Dermis microvascular lymphatic vessel endothelial cell (primary cell): ENCODE results near the gene PLPP2. TPM values are rescaled to one million over a fixed set of nuclear protein-coding genes. Genes with fewer than 3 reads are reported as not detected.

Experiments used
- DNase-seq, 2 donors: peaks; one replicate each; pipeline versions ENCODE4 v3.0.0 to v3.0.0-alpha.2; 2010; ENCODE audit warnings: low read depth in 2 of 2
- total RNA-seq: library from RNA; depleted of rRNA; stranded (reverse); fragments of >200 nt; gene quantifications from 2 replicates; pipeline ENCODE4 v1.2.1, GENCODE V29; 2014

PLPP2 gene
- total RNA-seq, 1 donor from 2014 or later, result 20.5 TPM

DNA sequence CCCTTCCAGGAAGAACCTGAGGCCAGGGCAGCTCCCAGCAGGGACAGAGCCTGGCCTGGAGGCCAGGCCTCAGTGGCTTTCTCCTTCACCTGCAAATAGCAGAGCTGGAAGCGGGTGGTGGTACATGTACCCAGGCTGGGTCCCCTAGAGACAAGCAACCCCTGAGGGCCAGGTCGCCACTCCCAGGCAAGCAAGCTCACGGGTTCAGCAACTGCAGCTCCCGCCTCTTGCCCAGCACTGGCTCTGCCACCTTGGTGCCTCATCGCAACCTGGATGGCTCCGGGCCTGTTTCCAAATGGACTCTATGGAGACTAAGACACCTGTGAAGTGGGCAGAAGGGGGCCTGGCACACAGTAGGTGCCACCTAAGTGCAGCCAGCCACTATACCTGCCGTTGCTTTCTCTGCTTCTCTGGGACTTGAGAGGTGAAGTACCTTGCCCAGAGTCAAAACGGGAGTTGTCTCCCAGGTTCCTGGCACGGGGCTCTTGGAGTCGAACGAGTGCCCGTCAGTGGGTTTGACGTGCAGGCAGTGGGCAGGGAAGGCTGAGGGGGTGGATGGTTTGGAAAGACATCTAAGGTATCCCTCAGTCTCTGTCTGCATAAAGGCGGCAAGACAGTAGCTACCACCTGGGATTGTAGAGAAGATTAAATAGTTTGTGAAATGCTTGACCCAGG lies 2.4 kb upstream of the PLPP2 start:
- DNase-seq, result no peak

DNA sequence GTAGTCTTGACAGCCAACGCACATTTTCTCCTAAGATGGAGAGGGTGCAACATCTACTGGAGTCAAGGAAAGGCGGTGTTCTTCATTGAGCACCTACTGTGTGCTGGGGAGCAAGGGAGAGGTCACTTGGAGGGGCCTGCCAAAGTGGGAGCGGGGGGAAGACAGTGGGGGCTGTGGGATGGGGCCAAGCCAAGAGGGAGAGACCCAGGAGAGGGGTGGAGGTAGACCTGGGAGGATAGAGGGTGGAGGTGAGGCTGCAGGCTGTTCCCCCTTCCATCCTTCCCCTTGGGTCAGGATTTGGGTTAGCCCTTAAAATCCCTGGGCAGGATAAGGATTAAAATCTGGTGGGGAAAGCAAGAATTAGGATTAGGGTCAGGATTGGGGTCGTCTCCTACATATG lies 1.7 kb upstream of the PLPP2 start:
- DNase-seq, result no peak

DNA sequence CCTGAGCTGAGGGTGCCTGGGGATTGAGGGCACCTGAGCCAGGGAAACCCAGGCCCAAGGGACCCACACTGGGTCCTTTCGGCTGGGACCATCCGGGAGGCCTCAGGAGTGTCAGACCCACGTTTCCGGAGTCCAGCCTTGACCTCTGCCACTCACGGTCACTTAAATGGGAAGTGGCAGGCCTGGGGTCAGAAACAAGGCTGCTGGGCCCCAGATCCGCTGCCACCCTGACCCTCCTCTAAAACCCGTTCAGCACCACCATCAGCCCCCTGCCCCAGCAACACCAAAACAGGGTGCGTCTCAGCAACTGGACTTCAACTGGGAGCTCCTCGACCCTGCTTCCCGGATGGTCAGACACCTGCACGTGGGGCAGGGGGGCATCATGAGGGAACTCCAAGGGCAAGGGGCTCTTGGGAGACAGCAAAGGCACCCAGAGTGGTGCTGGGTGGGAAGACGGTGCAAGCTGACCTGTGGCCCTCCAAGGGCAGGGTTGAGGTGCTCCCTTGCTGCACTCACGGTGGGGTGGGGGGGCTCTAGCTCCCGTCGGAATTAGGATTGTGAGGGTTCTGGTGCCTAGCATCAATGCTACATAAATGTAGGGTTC lies 1.2 kb upstream of the PLPP2 start:
- DNase-seq, result no peak

DNA sequence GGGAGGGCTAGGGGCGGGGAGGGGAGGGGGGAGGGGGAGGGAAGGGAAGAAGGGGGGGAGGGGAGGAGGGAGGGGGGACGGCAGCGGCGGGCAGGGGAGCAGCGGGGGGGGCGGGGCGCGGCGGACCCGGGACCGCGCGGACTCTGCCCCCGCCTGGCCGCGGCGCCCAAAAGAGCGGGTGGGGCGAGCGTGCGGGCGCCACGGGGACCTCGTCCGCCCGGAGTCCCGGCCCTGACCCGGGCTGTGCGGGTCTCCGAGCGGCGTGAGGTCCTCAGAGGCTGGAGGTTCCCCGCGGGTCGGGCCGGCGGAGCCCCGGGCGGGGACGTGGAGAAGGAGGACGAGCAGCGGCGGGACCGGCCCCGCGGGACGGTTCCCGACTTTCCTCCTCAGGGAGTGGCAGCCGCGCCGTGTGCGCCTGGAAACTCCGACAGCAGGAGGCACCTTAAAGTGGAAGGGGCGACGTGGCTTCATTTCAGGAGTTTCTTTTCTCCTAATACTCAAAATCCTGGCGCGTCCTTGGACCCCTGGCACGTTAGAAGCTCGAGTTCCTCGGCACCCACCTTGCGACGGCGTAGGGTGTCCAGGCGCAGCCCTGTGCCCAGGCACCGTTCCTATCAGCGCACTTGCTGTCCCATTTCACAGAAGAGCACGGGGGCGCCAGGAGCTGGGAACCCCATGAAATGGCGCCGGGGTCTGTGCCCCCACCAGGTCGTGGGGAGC lies 518 bp upstream of the PLPP2 start:
- DNase-seq, result no peak

DNA sequence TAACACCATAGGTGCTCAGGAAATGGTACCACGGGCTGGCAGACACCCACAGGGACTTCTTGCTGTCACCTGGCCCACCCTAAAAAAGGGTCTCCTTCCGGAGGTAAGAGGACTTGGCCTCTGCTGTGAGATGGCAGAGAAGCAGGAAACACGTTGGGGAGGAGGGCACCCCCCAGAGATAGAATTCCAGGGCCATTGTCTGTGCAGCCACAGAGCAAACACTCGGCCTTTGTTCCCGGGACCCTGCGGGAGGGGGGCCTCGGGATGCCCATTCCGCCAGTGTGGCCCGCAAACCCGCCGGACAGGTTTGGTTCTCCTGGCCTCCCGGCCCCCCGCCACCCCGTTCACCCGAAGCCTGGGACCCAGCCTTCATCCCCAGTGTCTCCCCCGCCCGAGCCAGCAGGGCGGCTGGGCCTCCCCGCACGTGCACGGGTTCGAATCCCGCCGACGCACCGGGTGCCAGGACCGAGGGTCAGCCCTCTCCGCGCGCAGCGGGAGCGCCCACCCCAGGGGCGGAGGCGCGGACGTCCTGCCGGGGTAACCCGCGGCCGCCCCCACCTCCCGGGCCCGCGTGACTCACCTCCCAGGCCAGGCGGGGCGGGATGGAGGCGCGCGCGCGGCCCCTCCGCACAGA lies 714 bp downstream of the PLPP2 start:
- peak in 1 of 2 donors; percentile 60 for DNase-seq

DNA sequence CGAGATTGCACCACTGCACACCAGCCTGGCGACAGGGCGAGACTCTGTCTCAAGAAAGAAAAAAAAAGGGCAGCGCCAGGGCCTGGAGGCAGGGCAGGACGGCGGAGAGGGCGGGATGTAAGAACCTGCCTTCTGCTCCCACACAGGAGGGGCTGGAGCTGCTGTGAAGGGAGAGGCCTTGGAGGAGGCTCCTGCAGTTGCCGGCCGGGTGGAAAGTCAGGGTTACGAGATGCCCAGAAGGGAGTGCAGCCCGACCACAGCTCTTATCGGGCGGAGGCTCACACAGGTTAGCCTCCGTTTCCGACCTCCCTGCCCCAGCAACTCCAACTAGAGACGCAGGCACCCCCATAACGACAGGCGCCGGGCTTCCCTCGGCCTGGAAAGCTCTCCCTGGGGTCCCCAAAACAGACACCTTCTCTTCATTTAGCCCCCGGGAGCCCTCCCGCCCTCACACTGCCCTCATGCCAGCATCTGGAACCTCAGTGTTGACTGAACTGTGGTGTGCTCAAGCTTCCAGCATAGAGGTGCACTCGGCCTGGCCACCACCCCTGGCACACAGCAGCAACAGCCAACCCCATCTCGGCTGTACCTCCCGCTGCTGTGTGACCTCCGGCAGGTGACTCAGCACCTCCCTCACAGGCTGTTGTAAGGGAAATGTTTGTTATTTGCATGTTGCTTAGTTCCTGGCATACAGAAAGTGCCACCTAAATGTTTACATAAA lies 1.4 kb downstream of the PLPP2 start:
- DNase-seq, result peak; percentile 78 to 85

DNA sequence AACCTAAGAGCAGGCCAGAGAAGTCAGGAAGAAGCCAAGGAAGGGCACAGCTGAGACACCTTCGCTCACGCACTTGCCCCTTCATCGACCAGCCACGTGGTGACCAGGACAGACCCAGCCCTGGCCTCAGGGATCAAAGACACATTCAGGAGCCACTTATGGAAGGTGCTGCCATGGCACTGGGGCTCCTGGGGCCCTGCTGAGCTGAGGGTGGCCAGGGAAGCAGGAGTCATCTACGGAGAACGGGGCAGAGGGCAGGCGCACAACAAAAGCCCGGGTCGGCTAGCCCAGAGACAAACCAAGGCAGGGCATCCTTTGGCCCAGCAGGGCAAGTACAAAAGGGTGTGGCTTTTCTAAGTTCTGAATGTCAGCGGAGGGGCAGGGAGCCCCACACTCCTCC lies 2.3 kb downstream of the PLPP2 start:
- no peak for DNase-seq

DNA sequence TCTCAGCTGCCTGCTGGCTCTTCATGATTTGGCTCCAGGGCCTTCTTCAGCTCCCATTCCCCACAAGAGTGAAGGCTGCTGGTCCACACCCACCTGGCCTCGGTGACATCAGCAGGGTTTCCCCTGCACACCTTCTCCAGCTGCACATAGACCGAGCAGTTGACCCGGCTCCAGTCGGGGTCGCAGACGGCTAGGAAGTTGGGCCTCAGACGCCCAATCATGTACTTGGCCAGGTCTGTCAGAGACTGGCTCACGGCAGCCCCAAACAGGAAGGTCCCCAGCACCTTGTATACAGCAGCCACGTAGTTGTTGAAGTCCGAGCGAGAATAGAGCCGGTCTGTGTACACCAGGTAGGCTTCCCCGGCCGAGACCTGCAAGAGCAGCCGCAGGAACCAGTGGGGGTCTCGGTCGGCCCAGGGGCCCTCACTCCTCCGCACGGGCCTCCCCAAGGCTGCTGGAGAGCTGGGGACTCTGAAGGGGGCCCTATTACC lies 3.8 kb downstream of the PLPP2 start:
- DNase-seq, result no peak

DNA sequence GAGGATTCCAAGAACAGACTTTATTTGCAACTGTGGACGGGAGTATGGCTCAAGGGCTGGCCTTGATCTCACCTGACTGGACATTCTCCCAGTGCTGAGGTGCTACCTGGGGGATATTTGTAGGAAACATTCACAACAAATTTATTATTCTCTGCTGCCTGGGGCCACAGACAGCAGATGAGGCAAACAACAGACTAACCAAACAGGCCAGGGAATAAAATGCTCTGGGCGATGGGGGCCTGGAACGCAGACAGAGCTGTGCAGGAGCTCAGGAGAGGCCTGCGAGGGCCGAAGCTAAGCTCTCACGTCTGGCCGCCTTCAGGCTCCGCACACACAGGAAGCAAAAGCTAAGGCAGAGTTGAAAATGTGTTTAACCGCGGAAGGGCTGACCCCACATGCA lies 7.8 kb downstream of the PLPP2 start:
- DNase-seq, result no peak

DNA sequence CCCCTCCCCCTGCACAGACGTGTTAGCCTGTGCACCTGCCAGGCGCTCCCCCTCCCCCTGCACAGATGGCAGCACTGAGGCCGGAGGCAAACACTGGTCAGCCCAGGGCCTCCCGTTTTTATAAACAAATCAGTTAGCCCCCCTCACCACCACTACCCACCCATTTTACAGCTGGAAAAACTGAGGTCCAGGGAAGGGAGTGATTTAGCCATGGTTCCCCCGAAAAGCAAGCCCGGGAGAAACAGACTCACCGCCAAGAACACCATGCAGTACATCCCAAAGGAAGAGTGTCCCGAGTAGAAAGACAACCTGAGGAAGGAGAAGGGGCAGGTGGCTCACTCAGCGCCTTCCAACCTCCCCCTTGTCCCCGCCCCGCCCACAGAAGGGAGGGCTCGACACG lies 8.7 kb downstream of the PLPP2 start:
- DNase-seq, result no peak

DNA sequence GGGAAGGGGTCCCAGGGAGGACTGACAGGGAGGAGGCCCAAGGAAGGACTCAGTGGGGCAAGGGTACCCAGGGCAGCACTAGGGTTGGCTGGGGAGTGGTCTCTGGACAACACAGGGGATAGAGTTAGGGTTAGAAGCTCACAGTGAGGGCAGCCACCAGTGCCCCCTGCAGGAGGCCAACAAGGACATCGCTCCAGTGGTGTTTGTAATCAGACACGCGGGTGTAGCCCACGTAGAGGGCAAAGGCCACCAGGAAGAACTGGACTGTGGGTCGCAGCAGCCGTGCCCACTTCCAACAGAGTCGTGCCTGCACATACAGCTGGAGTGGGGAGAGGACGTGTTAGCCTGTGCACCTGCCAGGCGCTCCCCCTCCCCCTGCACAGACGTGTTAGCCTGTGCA lies 9.2 kb downstream of the PLPP2 start:
- no peak for DNase-seq

DNA sequence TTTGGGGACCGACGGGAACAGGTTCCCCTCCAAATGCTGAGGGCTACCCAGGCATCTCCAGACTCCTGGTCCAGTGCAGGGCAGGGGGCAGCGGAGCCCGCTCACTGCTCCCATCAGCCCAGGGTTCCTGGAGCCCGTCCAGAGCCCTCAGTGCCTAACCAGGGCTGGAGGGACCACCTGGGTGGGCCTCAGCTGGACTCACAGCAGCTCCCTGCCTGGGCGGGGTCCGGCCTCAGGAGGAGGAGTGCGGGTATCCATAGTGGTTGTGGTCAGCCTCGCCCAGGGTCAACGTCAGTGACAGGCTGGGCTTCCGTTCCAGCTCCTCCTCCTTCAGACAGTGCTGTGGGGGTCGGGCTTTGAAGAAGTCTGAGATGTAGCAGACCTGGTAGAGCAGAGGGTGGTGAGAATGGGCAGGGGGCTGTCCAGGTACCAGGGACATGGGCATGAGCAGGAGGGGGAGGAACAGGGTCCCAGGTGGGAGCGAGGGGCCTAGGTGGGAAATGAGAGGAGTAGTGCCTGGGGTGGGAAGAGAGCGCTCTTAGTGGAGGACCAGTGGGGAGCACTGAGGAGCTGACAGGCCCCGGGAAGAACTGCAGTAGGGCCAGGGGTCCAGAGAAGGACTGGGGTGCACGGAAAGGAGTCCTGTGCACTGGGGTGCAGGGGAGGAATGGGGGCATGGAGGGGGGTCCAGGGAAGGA lies 9.9 kb downstream of the PLPP2 start:
- no peak for DNase-seq

DNA sequence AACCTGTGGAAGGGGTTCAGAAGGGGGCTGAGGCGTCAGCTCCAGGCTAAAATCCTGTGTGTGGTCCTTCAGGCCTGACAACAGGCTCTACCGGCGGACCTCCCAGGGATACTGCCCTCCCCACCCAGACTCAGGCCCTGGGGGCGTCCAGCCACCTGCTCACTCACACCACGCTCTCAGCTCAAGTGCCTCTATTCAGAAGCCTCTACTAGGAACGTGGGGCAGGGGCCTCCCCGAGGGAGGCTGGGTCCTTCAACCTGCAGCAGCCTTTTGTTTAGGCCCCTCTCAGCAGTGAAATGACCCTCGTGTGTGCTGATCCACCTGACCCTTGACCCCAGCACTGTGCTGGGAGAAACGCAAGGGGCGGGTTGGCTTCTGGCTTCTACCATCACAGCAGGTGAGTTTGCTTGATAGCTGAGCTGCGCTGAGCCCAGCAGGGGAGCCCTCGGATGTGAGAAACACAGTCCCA lies 10.6 kb downstream of the PLPP2 start:
- DNase-seq, result no peak

DNA sequence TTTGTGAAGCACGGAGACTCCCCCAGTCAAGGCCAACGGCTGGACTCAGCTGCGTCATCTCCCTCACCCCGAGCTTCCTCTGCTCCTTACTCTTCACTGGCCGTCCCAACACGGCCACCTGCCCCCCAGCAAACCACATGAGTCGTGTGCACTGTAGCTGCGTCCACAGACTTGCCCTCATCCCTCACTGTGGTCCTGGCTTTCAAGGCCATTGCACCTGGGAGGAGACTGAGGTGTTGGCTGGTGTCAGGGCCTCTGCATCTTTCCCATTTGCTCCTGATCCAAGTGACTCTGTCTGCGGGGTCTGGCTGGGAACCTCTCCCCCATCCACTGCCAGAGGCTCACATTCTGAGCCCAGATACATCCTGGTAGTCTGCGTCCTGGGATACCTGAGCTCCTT lies 11.5 kb downstream of the PLPP2 start:
- no peak for DNase-seq

DNA sequence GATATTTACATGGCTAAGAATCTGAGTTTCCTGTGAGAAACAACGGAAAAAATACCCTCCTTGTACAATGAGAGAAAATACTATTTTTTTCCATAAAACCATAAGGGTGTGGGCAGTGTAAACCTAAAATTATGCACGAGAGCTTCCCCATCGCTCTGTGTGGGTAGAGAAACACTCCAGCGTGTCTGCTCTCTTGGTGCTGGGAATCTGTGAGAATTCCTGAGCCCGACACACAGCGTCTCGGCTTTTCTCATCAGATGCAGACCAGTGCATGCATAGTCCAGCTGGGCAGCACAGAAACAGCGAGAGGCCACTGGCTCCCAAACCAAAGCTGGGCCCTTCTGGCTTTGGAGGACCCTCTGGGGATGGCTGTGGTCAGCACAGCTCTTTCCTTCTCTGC lies 12.0 kb downstream of the PLPP2 start:
- no peak for DNase-seq

DNA sequence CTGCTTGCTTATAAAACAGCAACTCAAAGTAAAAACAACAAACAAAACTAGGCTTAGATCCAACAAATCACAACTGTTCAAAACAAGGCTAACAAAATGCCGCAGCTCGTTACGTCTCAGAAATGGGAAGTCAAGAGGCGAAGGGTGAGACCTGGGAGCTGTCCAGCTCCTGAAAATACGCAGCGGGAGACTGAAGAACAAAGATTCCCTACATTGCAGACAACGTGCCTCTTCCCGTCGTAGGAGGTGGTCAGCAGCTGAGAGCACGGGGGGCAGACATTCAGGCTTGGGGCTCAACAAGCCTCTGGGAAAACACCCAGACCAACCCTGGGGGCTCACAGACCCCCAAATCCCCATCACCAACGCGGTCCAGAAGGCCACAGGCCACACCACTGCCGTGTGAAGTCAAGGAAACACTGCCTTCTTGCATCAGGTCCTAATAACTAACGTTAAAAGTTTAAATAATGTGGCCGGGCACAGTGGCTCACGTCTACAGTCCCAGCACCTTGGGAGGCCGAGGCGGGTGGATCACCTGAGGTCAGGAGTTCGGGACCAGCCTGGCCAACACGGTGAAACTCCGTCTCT lies 13.5 kb downstream of the PLPP2 start:
- DNase-seq, result peak in 1 of 2 donors; percentile 45

DNA sequence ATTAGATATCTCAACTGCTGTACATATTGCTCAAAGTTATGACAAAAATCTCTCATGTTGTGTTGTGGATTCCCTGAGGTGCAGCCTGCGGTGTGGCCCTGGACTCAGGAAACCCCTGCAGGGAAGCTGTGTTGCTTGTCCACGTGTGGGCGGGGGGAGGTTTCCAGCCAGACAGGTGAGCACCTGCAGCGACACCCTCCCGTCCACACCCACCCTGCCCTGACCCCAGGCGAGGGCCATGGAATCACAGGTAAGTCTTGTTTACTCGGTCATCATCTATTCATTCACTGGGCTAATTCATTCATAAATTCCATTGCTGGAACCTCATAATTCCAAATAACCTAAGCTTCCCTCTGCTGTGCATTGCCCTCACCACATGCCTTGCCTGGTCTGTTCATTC lies 14.1 kb downstream of the PLPP2 start:
- DNase-seq, result no peak

DNA sequence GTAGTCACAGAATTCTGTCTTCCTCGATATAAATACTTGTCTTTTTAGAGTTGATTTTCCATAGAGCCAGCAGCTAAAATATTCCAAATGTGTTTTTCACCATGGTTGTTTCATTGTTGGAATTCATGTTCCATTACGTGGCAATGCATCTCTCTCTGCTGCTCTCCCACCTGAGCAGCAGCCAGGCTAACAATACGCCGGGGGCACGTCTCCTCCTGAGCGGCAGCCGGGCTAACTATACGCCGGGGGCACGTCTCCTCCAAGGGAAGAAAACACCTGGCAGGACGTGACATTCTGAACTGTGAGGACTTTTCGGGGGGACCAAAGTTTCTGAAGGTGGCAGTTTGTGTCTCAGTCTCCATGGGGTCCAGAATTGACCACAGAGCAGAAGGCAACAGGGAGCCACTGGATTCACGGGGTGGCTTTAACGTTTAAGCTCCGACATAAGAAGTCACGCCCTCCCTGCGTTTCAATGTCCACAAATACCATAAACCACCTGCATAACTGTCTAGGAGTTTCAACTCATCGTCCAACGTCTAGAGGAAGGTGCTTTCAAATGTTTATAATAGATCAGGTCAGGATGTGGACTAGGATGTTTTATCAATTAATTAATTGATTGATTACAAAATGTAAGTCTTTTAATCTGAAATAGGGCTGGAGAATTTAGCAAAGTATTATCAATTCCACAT lies 15.1 kb downstream of the PLPP2 start:
- no peak for DNase-seq

DNA sequence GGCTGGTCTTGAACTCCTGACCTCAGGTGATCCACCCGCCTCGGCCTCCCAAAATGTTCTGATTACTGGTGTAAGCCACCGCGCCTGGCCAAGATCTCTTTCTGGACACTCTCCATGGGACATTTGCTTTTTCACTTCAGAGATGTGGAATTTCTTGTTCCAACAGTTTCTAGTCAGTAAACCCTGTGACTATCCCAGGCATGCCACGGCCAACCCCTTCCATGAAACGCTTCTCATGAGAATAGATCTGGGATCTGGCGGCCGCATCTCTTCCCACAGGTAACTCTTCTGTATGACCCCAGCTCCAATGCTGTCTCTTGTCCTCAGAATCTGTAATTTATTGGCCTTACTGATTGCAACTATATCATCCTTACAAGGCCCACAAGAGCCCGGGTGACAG lies 16.2 kb downstream of the PLPP2 start:
- no peak for DNase-seq

DNA sequence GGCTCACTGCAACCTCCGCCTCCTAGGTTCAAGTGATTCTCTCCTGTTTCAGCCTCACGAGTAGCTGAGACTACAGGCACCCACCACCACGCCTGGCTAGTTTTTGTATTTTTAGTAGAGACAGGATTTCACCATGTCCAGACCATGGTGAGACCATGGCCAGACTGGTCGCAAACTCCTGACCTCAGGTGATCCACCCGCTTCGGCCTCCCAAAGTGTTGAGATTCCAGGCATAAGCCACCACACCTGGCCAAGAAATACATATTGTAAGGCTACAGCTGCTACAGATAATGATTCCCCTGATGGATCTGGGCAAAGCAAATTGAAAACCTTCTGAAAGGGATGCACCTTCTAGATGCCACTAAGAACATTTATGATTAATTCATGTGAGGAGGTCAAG lies 17.8 kb downstream of the PLPP2 start:
- DNase-seq, result no peak
